ENCODE measurements around the gene HCN2.
"Not testable (repeated sequence)": the region's sequence is repeated elsewhere in the genome, so short reads cannot be mapped to it uniquely, and the experiment has no call there.

HCN2 gene

DNA sequence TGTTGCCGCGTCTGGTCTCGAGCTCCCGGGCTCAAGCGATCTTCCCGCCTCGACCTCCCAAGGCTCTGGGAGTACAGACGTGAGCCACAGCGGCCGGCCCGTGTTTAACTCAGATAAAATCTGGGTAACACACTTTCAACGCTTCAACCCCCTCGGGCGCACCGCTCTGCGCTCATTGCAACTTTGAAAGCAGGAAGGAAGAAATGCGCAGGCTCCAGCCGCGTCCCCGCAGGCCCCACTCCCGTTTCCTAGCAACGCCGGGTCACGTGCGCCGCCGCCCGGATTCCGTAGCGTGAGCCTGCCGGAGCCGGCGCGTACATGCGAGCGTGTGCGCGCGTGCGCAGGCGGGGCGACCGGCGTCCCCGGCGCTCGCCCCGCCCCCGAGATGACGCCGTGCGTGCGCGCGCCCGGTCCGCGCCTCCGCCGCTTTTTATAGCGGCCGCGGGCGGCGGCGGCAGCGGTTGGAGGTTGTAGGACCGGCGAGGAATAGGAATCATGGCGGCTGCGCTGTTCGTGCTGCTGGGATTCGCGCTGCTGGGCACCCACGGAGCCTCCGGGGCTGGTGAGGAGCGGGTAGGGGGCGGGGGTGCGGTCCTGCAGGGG, 17.4 kb upstream of the HCN2 start, which contains the start of gene BSG:
BSG (plus strand) TSS at position 457 of the 603 bp plus-strand sequence; CDS start at position 496, 39 bp downstream.
- peak; percentile 99 for DNase-seq

DNA sequence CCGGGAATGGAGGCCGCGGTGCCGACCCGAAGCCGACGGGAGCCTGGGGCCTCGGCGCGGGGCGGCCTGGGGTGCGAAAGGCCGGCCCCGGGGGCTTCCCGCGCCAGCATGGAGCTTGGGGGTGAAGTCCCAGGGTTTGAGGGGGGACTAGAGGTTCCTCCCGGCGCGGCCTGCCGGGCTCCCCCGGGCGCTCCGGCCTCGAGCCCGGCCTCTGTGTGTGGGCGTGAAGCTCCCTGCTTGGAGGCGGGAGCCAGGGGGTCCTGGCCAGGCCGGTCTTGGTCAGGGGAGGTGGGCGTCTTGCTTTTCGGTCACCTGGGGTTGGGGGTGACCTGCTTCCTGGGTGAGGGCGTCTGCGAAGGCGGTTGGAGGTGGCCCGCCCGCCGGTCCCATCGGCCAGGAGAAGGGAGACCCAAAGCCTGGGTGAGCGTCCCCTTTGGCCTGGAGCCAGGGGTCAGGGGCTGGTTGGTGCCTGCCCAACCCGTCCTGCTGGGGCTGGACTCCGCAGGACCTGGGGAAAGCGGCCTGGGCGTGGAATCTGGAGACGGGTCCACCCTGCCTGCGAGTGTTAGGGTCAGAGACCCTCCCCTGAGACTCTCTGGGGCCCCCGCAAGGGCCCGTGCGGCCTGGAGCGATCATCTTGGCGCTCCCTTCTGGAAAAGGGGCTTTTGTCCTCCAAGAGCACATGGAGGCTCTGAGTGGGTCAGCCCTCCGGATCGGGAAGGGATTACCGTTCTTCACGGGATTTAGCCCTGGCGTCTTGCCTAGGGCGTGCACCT, 16.8 kb upstream of the HCN2 start:
- DNase-seq = peak; percentile 33

GRCh38 chr19:573519-573825, 16.2 kb upstream of the HCN2 start:
- DNase-seq = no peak

DNA sequence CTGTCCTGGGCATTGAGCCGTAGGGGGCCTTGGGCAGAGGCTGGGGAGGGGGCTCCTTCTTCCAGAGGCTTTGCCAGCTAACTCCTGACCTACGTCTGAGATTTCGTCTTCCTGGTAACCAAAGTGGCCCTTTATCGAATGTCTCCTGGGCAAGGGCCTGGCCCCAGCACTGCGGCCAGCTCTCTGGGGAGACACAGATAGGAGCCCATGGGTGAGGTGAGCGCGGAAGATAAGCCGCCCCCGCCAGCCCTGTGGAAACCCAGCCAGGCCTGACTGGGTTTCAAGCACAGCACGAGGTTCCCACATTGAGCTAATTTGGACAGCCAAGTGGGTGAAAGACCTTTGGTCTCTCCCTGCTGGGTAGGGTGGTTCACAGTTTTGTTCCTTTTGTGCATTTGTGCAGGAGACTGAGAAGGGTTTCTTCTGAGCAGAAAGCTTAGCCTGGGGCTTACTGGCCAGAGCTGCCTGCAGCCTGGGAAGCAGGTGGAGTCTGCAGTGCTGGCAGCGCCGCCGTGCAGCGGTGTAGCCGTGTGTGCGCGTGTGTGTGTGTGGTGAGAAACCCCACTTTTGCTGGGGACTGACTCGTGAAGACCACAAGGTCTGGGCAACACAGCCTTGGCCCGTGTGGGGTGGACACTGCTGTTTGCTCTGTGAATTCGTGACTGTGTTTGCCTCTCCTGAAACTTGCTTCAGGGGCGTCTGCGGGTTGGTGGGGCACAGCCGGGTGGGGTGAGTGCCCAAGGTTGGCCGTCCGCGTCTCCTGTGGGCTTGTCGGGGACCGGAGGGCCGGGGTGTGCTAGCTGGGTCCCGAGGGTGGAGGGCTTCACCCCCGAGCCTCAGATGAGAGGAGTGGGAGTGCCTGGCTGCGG, 14.8 kb upstream of the HCN2 start:
- no peak for DNase-seq

- no peak for DNase-seq
Measured at GRCh38 chr19:575527-576506, 13.9 kb upstream of the HCN2 start.

- no peak for DNase-seq
Measured at GRCh38 chr19:576768-577438, 12.8 kb upstream of the HCN2 start.

DNA sequence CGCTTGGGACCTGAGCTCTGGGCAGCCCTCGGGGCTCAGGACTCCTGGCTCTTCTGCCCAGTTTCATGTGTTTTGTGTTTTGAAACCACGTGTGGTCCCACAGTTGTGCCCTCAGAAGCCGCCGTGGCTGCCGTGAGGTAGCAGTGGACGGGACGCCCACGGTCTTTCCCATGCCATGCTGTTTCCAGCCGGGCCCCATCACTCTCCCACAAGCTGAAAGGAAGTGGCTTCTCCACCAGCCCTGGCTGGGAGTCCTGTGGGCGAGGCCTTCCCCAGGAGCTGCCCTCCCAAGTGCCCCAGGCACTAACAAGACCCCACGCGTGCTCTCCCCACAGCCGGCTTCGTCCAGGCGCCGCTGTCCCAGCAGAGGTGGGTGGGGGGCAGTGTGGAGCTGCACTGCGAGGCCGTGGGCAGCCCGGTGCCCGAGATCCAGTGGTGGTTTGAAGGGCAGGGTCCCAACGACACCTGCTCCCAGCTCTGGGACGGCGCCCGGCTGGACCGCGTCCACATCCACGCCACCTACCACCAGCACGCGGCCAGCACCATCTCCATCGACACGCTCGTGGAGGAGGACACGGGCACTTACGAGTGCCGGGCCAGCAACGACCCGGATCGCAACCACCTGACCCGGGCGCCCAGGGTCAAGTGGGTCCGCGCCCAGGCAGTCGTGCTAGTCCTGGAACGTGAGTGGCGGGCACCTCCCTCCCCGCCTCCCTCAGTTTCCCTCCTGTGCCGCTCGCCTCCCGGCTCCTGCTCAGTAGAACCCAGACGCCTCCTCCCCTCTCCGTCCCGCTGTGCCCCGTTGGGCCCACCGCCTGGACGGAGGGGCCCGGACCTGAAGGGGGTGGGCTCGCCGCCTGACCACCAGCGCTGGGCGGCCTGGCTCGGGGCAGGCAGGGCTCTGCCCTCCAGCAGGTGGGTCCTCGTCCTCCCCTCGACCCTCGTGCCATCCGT, 12.0 kb upstream of the HCN2 start:
- no peak for DNase-seq

- no peak for DNase-seq
Measured at GRCh38 chr19:579111-579841, 10.4 kb upstream of the HCN2 start.

DNA sequence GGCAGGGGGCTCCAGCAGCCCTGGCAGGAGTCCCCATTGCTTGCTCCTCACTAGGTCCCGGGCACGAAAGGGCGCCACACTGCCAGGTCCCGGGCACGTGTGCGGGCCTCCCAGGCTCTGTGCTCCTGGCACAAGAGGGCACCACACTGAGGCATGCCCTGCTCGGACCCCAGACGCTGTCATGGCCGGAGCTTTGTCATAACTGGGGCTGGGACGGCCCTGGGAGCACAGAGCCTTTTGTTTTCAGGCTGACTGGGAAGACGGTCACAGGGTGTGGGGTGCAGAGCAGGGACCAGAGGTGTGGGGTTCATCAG, 9.9 kb upstream of the HCN2 start:
- no peak for DNase-seq

GRCh38 chr19:580274-580835, 9.3 kb upstream of the HCN2 start:
- no peak for DNase-seq

DNA sequence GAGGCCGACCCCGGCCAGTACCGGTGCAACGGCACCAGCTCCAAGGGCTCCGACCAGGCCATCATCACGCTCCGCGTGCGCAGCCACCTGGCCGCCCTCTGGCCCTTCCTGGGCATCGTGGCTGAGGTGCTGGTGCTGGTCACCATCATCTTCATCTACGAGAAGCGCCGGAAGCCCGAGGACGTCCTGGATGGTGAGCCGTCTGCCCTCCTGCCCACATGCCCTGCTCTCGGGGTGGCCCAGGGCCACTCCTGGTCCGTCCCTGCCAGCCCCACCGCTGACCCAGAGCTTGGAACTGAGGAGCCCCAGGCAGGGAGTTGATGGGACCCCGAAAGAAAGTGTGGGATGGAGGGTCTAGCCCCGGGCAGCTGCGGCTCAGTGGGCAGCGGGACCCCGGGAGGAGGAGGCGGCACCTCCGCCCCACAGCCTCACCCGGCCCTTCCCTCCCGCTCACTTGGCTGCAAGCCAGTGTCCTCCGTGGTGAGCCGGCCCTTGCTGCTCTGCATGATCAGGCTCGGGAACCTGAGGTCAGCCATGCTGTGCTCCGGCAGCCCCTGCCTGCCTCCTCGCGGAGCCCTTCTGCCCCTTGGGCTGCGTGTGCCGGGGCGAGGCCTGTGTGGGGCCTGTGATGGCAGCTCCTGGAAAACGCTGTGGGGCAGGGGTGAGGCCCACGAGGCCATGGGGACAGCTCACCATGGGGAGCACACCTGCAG, 8.1 kb upstream of the HCN2 start:
- no peak for DNase-seq

- no peak for DNase-seq
Measured at GRCh38 chr19:582497-583197, 7.0 kb upstream of the HCN2 start.

GRCh38 chr19:583198-583967, 6.3 kb upstream of the HCN2 start:
- no peak for DNase-seq

- no peak for DNase-seq
Measured at GRCh38 chr19:583968-584239, 5.8 kb upstream of the HCN2 start.

GRCh38 chr19:584240-585001, 5.3 kb upstream of the HCN2 start:
- peak; percentile 73 for DNase-seq

GRCh38 chr19:585146-585545, 4.5 kb upstream of the HCN2 start:
- not testable (repeated sequence) for DNase-seq

DNA sequence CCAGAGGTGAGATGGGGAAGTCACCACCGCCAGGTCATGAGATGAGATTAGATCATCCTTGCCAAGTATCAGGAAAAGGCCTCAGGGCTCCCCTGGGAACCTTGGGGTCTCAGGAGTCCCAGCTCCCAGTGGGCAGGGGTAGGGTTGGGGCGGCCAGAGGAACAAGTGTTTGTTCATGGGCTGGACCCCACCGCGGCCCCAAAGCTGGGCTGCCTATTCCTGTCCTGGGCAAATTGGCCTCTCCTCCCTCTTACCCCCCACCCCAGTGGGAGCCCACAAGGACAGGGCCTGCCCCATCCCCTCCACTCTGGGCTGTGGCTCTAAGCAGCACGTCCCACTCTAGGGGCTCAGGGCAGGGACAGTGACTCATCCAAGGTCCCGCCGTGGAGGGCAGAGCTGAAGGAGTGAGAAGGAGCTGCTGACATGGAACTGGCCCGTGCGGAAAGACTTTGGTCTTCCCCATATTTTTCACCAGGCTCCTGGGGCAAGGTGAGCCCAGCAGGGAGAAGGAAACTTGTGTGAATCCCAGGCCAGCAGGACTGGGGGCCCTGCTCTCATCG, 4.0 kb upstream of the HCN2 start:
- DNase-seq = no peak

All from activated CD4-positive, alpha-beta T cell treated with anti-CD3 and anti-CD28 coated beads for 48 hours (primary cell).